GM18505 (cell line): ENCODE measurements around the gene ZBTB7B.

ENCODE experiments used
- ATAC-seq: cut with Tn5 transposase; IDR thresholded peaks from one replicate; pipeline ENCODE4 v1.9.1; 2021; ENCODE audit not compliant: unreplicated experiment
- POLR2A ChIP-seq: IDR thresholded peaks from 4 replicates; pipeline ENCODE4 v1.6.1; 2011; ENCODE audit warnings: borderline replicate concordance; ENCODE audit not compliant: insufficient read depth, insufficient read length; ENCODE audit errors: extremely low read depth

The ZBTB7B gene

GRCh38 chr1:155044365-155044764, 41.8 kb downstream of the ZBTB7B start:
- no peak for ATAC-seq
- no peak for TF ChIP-seq POLR2A

GRCh38 chr1:155044812-155045657, 42.4 kb downstream of the ZBTB7B start:
- no peak for TF ChIP-seq POLR2A
- ATAC-seq = no peak

GRCh38 chr1:155048449-155049334, 46.1 kb downstream of the ZBTB7B start:
- no peak for TF ChIP-seq POLR2A
- ATAC-seq = no peak

- no peak for TF ChIP-seq POLR2A
- no peak for ATAC-seq
Measured at GRCh38 chr1:155049651-155050559, 47.3 kb downstream of the ZBTB7B start.

GRCh38 chr1:155050560-155051341, 48.1 kb downstream of the ZBTB7B start, which contains the start of gene ADAM15:
Gene ADAM15 (plus strand): TSS chr1:155051316. CDS start chr1:155051387, 71 bp downstream.
- peak; percentile 66 for ATAC-seq
- no peak for TF ChIP-seq POLR2A

- no peak for TF ChIP-seq POLR2A
- ATAC-seq = no peak
Measured at GRCh38 chr1:155051342-155051776, 48.8 kb downstream of the ZBTB7B start.

- TF ChIP-seq POLR2A = no peak
Measured at GRCh38 chr1:155051777-155052398, 49.3 kb downstream of the ZBTB7B start.

GRCh38 chr1:155052439-155053395, 50.1 kb downstream of the ZBTB7B start:
- ATAC-seq = no peak
- no peak for TF ChIP-seq POLR2A

More at GRCh38 chr1:155051777-155052398, 49.3 kb downstream of the ZBTB7B start:
- ATAC-seq = no peak

GRCh38 chr1:155053531-155054105, 51.0 kb downstream of the ZBTB7B start:
- TF ChIP-seq POLR2A = no peak
- no peak for ATAC-seq

- no peak for TF ChIP-seq POLR2A
- no peak for ATAC-seq
Measured at GRCh38 chr1:155057104-155057503, 54.5 kb downstream of the ZBTB7B start.

GRCh38 chr1:155057788-155058211, 55.2 kb downstream of the ZBTB7B start:
- TF ChIP-seq POLR2A = no peak
- ATAC-seq = no peak

- no peak for TF ChIP-seq POLR2A
- no peak for ATAC-seq
Measured at GRCh38 chr1:155060736-155061135, 58.1 kb downstream of the ZBTB7B start.
